ENCODE data around the gene PI4KB. TPM values are rescaled to one million over a fixed set of nuclear protein-coding genes. Genes with fewer than 3 reads are reported as not detected.
"Not testable (repeated sequence)": the region's sequence is repeated elsewhere in the genome, so short reads cannot be mapped to it uniquely, and the experiment has no call there.

PI4KB gene
- total RNA-seq, 1 donor from 2014 or later: 57.0 TPM

DNA sequence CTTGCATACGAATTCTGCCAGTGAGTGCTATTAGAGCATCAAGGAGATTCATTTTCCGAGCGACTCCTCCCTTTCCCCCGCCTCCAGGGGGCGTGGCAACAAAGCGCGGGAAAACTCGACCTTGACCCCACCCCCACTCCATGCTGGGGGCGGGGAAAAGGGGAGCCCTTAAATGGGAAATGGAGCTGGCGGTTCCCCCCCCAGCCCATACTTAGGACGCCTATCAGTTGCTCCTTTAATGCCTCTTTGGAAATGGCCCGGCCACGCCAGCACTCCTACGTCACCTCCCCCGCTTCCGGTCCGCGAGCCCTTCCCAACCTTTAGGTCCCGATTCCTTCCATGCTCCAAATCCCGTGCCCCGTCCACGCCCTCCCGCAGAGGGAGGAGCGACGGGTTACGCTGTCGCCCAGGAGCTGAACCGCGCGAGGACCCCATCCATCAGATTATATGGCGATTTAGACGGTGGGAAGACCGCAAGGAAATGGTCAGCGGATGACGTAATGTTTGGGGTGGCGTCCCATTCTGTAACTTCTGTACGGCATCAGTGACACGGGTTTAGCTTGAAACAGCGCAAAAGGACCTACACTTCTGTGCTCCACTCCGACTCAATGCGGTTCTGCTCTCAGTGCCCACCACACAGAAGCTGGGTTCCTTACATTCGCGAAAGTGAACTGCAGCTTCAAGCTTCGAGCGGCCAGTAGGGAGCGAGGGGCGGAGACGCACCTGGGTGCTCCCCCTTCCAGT lies 45.8 kb downstream of the PI4KB start:
- DNase-seq (ENCODE audit: low read depth): peak; percentile 94

DNA sequence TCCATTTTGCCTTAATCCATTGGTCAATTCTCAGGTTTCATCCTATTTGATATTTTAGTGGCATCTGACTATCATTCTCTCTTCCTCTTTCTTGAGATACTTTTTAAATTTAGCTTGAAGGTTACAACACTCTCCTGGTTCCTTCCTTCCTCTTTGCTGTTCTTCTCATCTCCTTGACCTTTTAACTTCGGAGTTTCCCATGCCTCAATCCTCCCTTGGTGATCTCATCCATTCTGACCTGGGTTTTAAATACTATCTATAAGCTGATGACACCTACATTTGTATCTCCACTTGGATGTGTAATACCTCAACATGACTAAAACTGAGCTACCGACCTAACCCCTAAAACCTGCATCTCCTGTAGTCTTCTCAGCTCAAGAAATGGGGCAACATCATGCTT lies 50.0 kb downstream of the PI4KB start:
- DNase-seq (ENCODE audit: low read depth): no peak

DNA sequence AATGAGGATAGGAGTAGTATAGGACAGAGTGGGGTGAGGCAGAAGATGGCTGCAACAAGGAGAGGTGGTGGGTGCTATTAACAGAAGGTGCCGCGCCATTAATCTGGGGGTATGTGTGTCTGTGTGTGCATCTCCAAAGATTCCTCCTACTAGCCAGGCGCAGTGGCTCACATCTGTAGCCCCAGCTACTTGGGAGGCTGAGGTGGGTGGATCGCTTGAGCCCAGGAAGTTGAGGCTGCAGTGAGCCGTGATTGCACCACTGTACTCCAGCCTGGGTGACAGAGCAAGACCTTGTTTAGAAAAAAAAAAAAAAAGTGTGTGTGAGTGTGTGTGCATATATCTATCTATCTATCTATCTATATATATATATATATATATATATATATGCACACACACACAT lies 51.9 kb downstream of the PI4KB start:
- DNase-seq (ENCODE audit: low read depth): not testable (repeated sequence)

DNA sequence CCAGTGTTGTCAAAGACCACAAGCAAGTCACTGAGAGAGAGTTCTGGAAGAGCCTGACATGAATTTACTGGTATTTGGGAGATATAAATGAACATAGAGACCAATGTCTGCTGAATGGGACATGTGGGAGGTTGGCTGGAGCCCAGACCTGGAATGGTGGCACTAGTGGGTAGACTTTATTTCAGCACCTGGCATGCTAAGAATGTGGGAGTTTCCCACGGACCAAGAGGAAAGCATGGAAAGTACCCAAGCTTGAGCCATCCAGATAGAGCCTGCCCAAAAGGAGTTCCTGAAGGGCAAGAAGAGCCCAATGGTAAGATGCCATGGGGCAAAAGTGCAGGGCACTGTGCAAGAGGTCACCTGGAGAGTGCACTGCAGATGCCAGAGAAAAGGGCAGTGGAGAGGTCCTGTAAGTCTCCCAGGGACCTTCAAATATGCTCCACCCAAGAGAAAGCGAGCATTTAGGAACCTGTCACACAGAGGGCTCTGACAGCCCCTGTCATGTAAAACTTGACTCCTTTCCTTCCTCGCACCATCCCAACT lies 53.2 kb downstream of the PI4KB start:
- DNase-seq (ENCODE audit: low read depth): peak; percentile 37

DNA sequence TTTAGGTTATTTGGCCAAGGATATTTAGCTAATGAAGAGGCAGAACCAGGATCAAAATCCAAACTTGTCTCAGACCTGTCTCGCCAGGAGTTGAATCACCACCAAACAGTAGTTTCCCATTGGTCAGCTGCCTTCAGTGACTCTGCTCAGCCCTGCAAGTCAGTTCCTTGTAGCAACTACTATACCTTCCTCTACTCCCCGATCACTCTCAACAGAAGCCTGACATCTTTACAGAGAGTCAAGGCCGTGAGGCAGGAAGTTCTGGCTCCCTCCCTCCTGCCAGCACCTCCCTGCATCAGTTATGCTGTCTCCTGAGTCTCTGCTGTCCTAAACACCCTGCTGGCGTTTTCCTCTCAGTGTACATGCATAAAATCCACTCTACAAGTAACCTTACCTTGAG lies 59.5 kb downstream of the PI4KB start:
- DNase-seq (ENCODE audit: low read depth): no peak

DNA sequence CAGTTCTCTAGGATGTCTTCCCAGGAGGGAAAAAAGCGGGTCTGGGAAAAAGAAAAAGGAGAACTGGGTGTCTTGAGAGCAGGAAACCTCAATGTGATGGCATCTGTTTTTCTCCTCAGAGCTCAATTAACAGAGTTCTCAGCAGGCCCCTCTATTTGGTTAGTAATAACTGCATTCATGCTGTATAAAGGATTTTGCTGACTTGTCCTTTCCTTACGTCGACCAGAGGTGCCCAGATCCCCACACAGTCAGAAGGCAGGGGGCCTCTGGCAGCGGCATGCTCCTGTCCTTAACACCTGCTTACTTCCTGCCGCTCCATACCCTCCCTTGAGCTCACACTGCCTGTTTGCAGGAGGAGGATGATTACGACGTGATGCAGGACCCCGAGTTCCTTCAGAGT lies 60.4 kb downstream of the PI4KB start:
- DNase-seq (ENCODE audit: low read depth): no peak

DNA sequence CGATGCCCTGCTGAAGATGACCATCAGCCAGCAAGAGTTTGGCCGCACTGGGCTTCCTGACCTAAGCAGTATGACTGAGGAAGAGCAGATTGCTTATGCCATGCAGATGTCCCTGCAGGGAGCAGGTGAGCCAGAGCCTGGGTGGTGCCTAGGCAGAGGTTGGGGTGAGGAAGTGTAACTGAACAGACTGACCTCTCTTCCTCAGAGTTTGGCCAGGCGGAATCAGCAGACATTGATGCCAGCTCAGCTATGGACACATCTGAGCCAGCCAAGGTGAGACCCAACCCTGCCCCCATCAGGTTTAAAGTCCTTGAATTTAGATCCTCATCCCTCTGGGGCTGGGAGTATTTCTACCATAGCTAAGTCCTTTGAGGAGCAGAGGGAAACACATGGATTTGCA lies 60.9 kb downstream of the PI4KB start:
- DNase-seq (ENCODE audit: low read depth): no peak

DNA sequence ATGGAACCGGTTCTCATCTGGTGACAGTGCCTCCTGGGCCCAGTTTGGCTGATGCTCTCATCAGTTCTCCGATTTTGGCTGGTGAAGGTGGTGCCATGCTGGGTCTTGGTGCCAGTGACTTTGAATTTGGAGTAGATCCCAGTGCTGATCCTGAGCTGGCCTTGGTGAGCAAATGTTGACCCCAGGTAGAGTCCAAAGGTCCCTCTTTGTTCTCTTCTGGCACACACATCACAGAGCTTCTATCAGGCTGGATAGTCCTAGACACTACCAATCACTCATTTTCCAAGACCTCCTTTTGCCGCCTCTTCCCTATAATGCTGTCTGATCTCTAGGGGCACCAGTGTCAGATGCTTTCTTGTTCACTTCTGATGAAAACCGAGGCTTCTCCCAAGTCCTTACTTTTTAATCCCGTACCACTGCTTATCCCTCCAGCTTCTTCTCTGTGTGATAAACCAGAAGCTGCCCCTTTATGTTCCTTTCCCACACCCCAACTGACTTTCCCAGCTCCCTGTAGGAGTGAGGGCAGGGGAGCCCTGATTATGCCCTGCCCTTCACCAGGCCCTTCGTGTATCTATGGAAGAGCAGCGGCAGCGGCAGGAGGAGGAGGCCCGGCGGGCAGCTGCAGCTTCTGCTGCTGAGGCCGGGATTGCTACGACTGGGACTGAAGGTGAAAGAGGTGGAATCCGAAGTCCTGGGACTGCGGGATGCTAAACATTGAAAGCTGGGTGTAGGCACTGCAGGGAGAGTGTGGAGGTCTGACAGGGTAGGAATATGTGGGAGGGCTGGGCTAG lies 61.6 kb downstream of the PI4KB start:
- no peak for DNase-seq (ENCODE audit: low read depth)

DNA sequence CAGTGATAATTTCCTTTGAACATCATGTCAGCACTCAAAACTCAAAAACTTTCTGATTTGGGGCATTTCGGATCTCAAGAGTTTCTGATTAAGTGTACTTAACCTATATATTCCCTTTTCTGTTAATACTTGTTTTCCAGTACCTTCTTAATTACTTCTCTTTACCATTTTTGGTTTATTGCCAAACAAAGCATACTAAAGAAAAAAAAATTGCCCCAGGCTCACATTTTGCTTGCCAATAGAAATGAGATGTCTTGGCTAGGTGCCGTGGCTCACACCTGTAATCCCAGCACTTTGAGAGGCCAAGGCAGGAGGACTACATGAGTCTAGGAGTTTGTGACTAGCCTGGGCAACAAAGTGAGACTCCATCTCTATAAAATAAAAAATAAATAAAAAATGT lies 67.9 kb downstream of the PI4KB start:
- DNase-seq (ENCODE audit: low read depth): no peak

DNA sequence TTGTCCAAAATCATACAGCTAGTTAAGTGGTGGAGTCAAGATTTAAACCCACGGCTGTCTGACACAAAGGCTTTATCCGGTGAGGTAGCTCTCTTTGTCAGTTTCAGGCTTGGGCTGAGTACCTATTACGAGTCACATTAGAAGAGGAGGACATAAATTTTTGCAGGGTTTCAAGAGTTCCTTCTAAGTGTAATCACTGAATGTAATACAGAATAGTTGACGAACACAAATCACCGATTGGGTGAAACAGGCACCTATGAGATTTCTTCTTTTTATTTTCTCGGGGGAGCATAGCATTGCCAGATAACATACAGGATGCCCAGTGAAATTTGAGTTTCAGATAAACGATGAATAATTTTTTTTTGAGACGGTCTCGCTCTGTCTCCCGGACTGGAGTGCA lies 71.8 kb downstream of the PI4KB start:
- DNase-seq (ENCODE audit: low read depth): no peak

DNA sequence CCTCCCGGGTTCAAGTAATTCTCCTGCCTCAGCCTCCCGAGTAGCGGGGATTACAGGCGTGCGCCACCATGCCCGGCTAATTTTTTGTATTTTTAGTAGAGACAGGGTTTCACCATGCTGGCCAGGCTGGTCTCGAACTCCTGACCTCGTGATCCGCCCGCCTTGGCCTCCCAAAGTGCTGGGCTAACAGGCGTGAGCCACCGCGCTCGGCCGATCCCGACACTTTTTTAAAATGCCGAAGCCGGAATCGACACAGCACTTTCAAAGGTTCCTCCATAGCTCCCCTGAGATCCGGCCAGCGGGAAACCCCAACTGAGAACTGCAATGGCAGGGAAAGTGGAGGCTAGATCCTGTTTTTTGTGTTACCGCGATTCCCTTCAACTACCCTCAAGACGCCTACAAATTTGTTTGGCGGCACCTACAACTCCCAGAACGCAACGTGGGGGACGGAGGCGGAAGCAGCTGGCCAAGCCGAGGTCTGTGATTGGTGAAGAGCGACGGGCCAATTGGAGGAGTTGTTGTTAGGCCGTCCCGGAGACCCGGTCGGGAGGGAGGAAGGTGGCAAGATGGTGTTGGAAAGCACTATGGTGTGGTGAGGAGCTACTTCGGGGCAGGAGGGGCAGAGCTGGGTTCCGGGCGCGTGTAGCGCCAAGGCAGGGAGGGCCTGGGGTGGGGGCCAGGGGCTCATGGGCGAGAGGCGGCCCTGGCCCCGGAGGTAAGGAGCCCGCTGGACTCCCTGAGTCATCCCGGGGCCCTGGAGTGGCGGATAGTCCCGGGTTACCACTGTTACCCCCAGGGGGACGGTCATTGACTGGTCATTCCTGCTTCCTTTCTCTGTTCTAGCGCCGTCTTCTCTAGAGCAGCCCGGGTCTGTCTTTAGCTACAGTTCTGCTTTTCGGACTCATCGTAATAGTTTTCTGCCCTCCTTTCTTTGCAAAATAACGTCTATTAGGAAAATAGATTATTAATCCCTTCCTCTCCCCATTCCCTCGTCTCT lies 72.7 kb downstream of the PI4KB start, which contains the start of gene PSMD4:
Gene PSMD4, plus strand, starts transcription at position 518 of the 997 bp plus-strand sequence. Its CDS starts 49 bp downstream, at position 567.
- DNase-seq (ENCODE audit: low read depth): peak; percentile 95

DNA sequence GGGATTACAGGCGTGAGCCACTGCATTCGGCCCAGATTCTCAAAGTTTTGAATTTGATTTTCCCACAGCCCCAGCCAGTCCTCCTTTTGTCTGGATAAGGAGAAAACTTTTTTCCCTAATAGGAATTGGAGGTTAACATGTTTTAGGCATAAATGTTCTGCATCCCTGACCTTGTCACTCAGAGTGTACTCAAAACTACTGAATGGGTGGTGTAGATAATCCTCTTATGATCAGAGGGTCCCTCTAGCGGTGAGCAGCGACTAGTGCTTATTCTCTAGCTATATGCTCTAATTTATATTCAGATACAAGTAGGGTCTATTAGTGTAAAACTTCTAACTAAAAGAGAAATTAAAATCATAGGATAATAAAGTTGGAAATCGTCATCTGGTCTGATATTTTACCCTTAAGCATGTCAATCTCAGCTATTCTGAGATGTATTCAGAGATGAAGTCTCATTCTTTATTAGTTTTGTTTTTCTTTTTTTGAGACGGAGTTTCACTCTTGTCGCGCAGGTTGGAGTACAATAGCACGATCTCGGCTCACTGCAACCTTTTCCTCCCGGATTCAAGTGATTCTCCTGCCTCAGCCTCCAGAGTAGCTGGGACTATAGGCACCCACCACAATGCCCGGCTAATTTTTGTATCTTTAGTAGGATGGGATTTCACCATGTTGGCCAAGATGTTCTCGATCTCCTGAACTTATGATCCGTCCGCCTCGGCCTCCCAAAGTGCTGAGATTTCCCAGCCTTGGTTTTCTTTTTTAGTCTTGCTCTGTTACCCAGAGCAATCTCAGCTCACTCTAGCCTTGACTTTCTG lies 75.4 kb downstream of the PI4KB start:
- DNase-seq (ENCODE audit: low read depth): peak; percentile 87

DNA sequence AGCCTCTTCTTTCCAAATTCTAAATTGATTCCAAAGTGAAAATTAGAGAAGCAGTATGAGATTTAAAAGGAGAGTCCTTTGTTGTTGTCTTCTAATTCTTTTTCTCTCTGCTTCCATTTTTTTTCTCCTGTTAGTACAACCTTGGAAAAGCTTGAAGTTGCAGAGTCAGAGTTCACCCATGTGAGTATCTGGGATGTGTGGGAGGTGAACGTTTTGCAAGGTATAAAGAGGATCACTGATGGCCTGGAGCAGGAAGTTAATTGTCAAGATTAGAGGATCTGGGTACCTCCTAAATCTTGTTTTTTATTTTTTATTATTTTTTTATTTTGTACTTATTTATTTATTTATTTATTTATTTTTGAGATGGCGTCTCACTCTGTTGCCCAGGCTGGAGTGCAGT lies 80.4 kb downstream of the PI4KB start:
- no peak for DNase-seq (ENCODE audit: low read depth)

DNA sequence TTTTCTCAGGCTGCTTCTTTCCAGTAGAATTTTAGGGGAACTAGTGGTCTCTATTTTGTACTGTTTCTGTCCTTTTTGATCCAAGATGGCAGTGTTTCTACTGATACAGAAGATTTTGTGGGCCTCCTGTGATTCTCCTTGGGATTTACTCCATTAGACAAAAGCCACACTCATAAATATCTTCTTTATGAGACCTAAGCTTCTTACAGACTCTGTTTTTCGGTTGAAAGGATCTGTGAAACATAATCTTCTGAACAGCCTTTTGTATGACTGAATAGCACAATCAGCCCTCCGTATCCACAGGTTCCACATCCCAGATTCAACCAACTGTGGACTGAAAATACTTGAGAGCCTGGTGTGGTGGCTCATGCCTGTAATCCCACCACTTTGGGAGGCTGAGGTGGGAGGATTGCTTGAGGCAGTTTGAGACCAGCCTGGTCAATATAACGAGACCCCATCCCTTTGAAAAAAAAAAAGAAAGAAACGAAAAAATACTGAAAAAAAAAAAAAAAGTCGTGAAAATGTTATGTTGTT lies 83.5 kb downstream of the PI4KB start:
- no peak for DNase-seq (ENCODE audit: low read depth)

DNA sequence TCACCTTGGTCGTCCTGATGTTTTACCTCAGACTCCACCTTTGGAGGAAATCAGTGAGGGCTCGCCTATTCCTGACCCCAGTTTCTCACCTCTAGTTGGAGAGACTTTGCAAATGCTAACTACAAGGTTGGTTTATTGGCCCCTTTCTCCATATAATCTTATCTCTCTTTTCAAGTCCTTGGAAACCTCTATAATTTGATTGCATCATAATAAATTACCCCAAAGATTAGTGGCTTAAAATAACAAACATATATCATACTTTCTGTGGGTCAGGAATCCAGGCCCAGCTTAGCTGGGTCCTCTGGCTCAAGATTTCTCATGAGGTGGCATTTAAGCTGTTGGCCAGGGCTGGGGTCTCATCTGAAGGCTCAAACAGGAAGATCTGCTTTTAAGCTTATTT lies 84.8 kb downstream of the PI4KB start:
- DNase-seq (ENCODE audit: low read depth): no peak

Other genes with a start within 250 kb of the PI4KB start
- gene SEMA6C, start 180.8 kb downstream of the PI4KB start, total RNA-seq: 8.4 TPM in 1 of 2 replicates, not detected in the other
- not detected in 2 replicates for gene TNFAIP8L2, start 170.8 kb downstream of the PI4KB start, total RNA-seq
- 5.8 and 7.5 TPM in 2 replicates for gene LYSMD1, start 161.5 kb downstream of the PI4KB start, total RNA-seq
- gene SCNM1, start 161.3 kb downstream of the PI4KB start, total RNA-seq: 16.8 and 20.0 TPM in 2 replicates
- not detected in 2 replicates for gene TMOD4, start 151.4 kb downstream of the PI4KB start, total RNA-seq
- gene VPS72, start 137.2 kb downstream of the PI4KB start, total RNA-seq: 75.6 and 82.8 TPM in 2 replicates
- gene PIP5K1A, start 128.9 kb downstream of the PI4KB start, total RNA-seq: 67.4 and 95.5 TPM in 2 replicates
- gene PSMD4, start 72.7 kb downstream of the PI4KB start, total RNA-seq: 181 and 257 TPM in 2 replicates
- gene ZNF687, start 45.1 kb downstream of the PI4KB start, total RNA-seq: 10.1 and 32.3 TPM in 2 replicates
- 92.2 and 111 TPM in 2 replicates for gene RFX5, start 19.8 kb upstream of the PI4KB start, total RNA-seq
- 5.0 and 26.8 TPM in 2 replicates for gene SELENBP1, start 45.3 kb upstream of the PI4KB start, total RNA-seq
- 207 and 403 TPM in 2 replicates for gene PSMB4, start 72.2 kb upstream of the PI4KB start, total RNA-seq
- gene POGZ, start 132.1 kb upstream of the PI4KB start, total RNA-seq: 8.2 and 41.7 TPM in 2 replicates
- 6.6 and 13.2 TPM in 2 replicates for gene CGN, start 184.0 kb upstream of the PI4KB start, total RNA-seq
- gene TUFT1, start 212.9 kb upstream of the PI4KB start, total RNA-seq: 54.1 and 118 TPM in 2 replicates

Measured in renal cortical epithelial cell (primary cell).